ENCODE data around the gene KIAA1328. TPM values are rescaled to one million over a fixed set of nuclear protein-coding genes. Genes with fewer than 3 reads are reported as not detected.

Gene KIAA1328
- total RNA-seq, 1 donor from 2014 or later = 10.7 TPM

DNA sequence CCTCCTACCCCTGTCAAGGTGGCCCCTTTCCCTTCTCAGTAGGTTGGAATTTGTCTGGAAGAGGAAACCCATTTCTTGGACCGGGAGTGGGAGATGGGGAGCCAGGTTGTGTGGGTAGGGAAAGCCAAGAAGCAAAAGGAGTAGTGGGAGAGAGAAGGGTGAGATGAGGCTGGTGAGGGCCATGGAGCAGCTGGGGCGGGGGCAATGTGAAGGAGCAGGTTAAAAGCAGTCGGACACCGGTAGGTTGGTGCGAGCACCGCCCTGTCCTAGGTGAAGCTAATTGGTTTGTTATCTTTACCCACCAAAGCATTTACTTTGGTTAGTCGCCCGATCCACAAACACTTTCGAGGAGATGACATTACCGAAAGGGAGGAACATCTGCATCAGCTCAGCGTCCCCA lies 429.9 kb downstream of the KIAA1328 start:
- peaks cover 38% of the 10 kb centered on the region for H3K27me3 Mint-ChIP-seq (ENCODE audit: unreplicated experiment)

DNA sequence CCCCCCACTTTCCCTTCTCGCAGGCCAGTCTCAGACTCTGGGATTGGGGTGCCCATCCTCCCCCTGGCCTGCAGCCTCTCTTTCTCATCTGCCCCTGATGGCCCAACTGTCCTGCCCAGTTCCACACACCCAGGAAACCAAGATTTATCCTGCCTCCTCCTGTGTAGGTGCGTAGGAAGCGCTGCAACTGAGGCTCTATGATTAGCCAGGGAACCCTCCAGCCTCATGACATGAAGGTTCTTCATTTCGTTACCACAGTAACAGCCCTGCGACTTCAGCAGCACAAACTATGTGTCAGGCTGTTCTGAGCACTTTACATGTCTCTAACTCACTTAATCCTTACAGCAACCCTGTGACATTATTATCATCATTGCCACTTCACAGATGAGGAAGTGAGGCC lies 430.8 kb downstream of the KIAA1328 start:
- H3K4me3 Mint-ChIP-seq (ENCODE audit: unreplicated experiment) = no peak overlapping the region
- no peaks in the 10 kb centered on the region for H3K36me3 Mint-ChIP-seq (ENCODE audit: unreplicated experiment)
- no peaks in the 10 kb centered on the region for H3K9me3 Mint-ChIP-seq (ENCODE audit: unreplicated experiment)
- peaks cover 35% of the 10 kb centered on the region for H3K27me3 Mint-ChIP-seq (ENCODE audit: unreplicated experiment)
- H3K27ac Mint-ChIP-seq (ENCODE audit: unreplicated experiment) = no peak overlapping the region
- DNase-seq (ENCODE audit: extremely low spot score, unreplicated experiment) = no peak
- TF ChIP-seq, protein P1, sequence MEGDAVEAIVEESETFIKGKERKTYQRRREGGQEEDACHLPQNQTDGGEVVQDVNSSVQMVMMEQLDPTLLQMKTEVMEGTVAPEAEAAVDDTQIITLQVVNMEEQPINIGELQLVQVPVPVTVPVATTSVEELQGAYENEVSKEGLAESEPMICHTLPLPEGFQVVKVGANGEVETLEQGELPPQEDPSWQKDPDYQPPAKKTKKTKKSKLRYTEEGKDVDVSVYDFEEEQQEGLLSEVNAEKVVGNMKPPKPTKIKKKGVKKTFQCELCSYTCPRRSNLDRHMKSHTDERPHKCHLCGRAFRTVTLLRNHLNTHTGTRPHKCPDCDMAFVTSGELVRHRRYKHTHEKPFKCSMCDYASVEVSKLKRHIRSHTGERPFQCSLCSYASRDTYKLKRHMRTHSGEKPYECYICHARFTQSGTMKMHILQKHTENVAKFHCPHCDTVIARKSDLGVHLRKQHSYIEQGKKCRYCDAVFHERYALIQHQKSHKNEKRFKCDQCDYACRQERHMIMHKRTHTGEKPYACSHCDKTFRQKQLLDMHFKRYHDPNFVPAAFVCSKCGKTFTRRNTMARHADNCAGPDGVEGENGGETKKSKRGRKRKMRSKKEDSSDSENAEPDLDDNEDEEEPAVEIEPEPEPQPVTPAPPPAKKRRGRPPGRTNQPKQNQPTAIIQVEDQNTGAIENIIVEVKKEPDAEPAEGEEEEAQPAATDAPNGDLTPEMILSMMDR (IDR thresholded peaks at IDR 0.05) = no peak
- no peaks in the 10 kb centered on the region for H3K4me1 Mint-ChIP-seq (ENCODE audit: unreplicated experiment)

More for the DNA sequence above, 429.9 kb downstream of the KIAA1328 start:
- Mint-ChIP-seq H3K9me3 (ENCODE audit: unreplicated experiment) (no peaks in the 10 kb centered on the region), H3K36me3 (ENCODE audit: unreplicated experiment) (no peaks in the 10 kb centered on the region), H3K4me1 (ENCODE audit: unreplicated experiment) (peaks cover 3% of the 10 kb centered on the region), H3K4me3 (ENCODE audit: unreplicated experiment) (no peak overlapping the region), H3K27ac (ENCODE audit: unreplicated experiment) (no peak overlapping the region)
- TF ChIP-seq, protein P1 (IDR thresholded peaks at IDR 0.05) = no peak
- DNase-seq (ENCODE audit: extremely low spot score, unreplicated experiment) = no peak

DNA sequence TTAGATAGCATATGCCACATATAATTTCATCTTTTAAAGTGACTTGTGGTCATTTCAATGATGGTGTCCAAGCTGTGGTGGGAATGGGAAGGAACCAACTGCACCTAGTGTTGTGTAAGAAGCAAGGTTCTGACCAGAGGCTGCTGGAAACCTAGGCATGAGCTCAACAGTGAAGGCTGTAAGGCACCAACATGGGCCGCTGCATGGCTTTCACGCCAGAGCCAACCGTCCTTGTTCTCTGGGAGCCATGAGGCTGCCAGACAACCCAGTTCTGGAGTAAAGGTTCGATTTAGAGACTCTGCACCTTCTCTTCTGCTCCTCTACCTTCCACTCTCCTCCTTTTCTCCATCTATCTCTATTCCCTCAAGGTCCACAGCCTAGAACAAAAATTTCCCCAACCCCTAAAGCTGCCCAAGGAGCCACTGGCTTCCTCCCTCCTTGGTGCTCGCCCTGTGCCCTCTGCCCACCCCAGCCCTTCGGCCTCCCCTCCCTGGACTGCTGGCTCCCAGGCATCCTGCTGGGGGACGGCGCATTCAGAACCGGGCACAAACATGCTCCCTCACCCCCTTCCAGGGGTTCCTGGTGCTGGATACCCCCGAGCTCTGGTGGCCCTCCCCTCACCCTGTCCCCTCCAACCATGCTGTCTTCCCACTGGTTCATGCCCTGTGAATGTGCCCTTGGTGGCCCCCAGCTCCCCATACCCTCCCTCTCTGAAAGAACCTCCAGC lies 431.6 kb downstream of the KIAA1328 start:
- Mint-ChIP-seq H3K27me3 (ENCODE audit: unreplicated experiment) (peaks cover 28% of the 10 kb centered on the region), H3K4me3 (ENCODE audit: unreplicated experiment) (no peak overlapping the region), H3K9me3 (ENCODE audit: unreplicated experiment) (no peaks in the 10 kb centered on the region), H3K4me1 (ENCODE audit: unreplicated experiment) (no peaks in the 10 kb centered on the region), H3K27ac (ENCODE audit: unreplicated experiment) (no peak overlapping the region), H3K36me3 (ENCODE audit: unreplicated experiment) (no peaks in the 10 kb centered on the region)
- no peak for DNase-seq (ENCODE audit: extremely low spot score, unreplicated experiment)
- TF ChIP-seq, protein P1 (IDR thresholded peaks at IDR 0.05) = no peak

DNA sequence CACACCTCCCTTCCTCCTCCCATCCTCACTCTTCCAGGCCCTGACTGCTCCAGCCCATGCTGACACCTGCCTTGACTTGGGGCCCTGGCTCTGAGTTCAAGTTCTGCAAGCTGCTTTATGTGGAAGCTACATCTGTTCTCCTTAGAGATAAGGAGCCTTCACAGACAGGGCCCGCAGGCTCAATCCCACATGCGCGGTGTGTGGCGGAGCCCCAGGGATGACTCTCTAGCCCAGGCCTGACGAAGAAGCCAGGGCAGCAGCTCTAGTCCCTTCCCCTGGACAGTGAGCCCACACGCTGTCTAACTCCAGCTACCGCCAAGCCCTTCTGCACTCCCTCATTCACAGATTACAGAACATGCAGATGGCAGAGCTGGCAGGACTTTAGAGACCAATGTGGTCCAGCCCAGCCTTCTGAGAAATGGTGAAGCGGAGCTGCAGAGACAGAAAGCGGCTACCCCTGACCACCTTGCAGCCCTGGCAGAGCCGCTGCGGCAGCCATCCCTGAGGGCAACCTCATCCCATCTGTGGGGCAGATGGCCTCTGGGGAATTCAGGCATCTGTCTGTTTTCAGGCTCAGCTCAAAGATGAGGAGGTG lies 432.4 kb downstream of the KIAA1328 start:
- H3K9me3 Mint-ChIP-seq (ENCODE audit: unreplicated experiment) = no peaks in the 10 kb centered on the region
- TF ChIP-seq, protein P1 (IDR thresholded peaks at IDR 0.05) = no peak

DNA sequence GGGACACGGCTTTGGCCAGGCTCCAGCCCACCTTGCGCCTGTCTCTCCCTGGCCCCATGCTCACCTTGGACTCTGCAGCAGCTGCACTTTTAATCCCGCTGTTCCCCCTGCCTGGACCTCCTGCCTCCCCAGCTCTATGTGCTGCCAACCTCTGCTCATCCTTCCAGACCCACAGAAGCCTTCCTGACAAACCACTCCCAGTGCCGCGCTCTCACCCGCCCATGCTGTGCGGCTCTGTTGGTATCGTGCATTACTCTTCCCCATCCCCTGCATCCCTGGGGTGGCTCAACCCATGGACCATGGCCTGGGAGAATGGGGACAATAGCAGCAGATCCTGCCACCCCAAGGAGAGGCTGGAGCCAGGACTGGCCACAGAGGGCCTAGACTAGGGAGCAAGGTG lies 433.1 kb downstream of the KIAA1328 start:
- DNase-seq (ENCODE audit: extremely low spot score, unreplicated experiment) = no peak
- TF ChIP-seq, protein P1 (IDR thresholded peaks at IDR 0.05) = no peak
- Mint-ChIP-seq H3K4me1 (ENCODE audit: unreplicated experiment) (no peaks in the 10 kb centered on the region), H3K4me3 (ENCODE audit: unreplicated experiment) (no peak overlapping the region), H3K36me3 (ENCODE audit: unreplicated experiment) (no peaks in the 10 kb centered on the region), H3K9me3 (ENCODE audit: unreplicated experiment) (no peaks in the 10 kb centered on the region), H3K27ac (ENCODE audit: unreplicated experiment) (no peak overlapping the region), H3K27me3 (ENCODE audit: unreplicated experiment) (peaks cover 20% of the 10 kb centered on the region)

More for the DNA sequence above, 432.4 kb downstream of the KIAA1328 start:
- Mint-ChIP-seq H3K36me3 (ENCODE audit: unreplicated experiment) (no peaks in the 10 kb centered on the region), H3K27ac (ENCODE audit: unreplicated experiment) (no peak overlapping the region), H3K4me1 (ENCODE audit: unreplicated experiment) (no peaks in the 10 kb centered on the region), H3K27me3 (ENCODE audit: unreplicated experiment) (peaks cover 22% of the 10 kb centered on the region), H3K4me3 (ENCODE audit: unreplicated experiment) (no peak overlapping the region)
- no peak for DNase-seq (ENCODE audit: extremely low spot score, unreplicated experiment)
